HCT116 (cell line): ENCODE results near the gene DGCR6L. TPM values are rescaled to one million over a fixed set of nuclear protein-coding genes. Genes with fewer than 3 reads are reported as not detected.
"Not testable (repeated sequence)": the region's sequence is repeated elsewhere in the genome, so short reads cannot be mapped to it uniquely, and the experiment has no call there.

Experiments
- ATAC-seq: fragments of 200-7000 bp; cut with Tn5 transposase; 2 replicates; pipeline ENCODE4 v1.9.1; 2020; ENCODE audit warnings: mild to moderate bottlenecking, moderate library complexity
- BruUV-seq: library from RNA; stranded (reverse); fragments of 400-500 nt; replicated peaks from 2 replicates; lab custom pipeline; 2021; lab: Mats Ljungman, UMichigan
- CTCF ChIA-PET: fragments of 300-600 bp; sonication (Branson Sonifier 250); formaldehyde crosslinking; loops from one replicate; lab custom pipeline; 2021; ENCODE audit warnings: antibody characterized with exemption; lab: Charles Lee
- POLR2A ChIA-PET: fragments of 300-600, 350-600 bp; sonication (Branson Sonifier 250); formaldehyde crosslinking; loops from one replicate; lab custom pipeline; 2021; ENCODE audit warnings: antibody characterized with exemption; lab: Charles Lee
- RAD21 ChIA-PET, 2 experiments: fragments of 300-600 bp; sonication (Branson Sonifier 250); formaldehyde crosslinking; loops; one replicate each; lab custom pipeline; 2023; ENCODE audit warnings: low total read pairs in 2 of 2; ENCODE audit not compliant: uncharacterized antibody in 2 of 2, unreplicated experiment in 2 of 2, low non-redundant PET in 1 of 2; lab: Charles Lee
- DNase-seq: peaks from one replicate; pipeline ENCODE4 v3.0.0-alpha.2; 2010; ENCODE audit warnings: low read depth, low spot score
- H2AFZ ChIP-seq: fragments of 200-600 bp; shearing (Covaris generic), sonication (generic); 2 replicates; pipeline ENCODE4 v1.6.1; 2017; ENCODE audit warnings: low read depth, mixed run types, mixed read lengths, antibody characterized with exemption, low read length; ENCODE audit not compliant: poor library complexity, severe bottlenecking
- H3K27ac ChIP-seq: 2 replicates; pipeline ENCODE4 v1.5.1; 2012; ENCODE audit warnings: low read depth, low read length
- H3K27me3 ChIP-seq: fragments of 200-600 bp; sonication (generic); 2 replicates; pipeline ENCODE4 v1.6.1; 2016; ENCODE audit warnings: mixed run types, low read length, mixed read lengths; ENCODE audit not compliant: insufficient read depth
- H3K36me3 ChIP-seq, 2 experiments: fragments of 200-500 bp in 1 of 2; fragments of 200-600 bp in 1 of 2; sonication (Bioruptor generic) in 1 of 2; sonication (generic) in 1 of 2; 2 replicates each; pipeline versions ENCODE4 v1.5.1 to v1.6.1; 2014 to 2016; ENCODE audit warnings: low read length in 2 of 2, inconsistent platforms in 1 of 2, mixed read lengths in 1 of 2, mixed run types in 1 of 2; ENCODE audit not compliant: insufficient read depth in 2 of 2, control insufficient read depth in 1 of 2
- H3K4me1 ChIP-seq, 2 experiments: fragments of 200-600 bp in 1 of 2; sonication (generic) in 1 of 2; 2 replicates each; pipeline versions ENCODE4 v1.5.1 to v1.6.1; 2012 to 2017; ENCODE audit warnings: low read length in 2 of 2, inconsistent platforms in 1 of 2, mild to moderate bottlenecking in 1 of 2, mixed read lengths in 1 of 2, mixed run types in 1 of 2, moderate library complexity in 1 of 2; ENCODE audit not compliant: insufficient read depth in 2 of 2, control insufficient read depth in 1 of 2
- H3K4me2 ChIP-seq: fragments of 200-600 bp; sonication (generic); 2 replicates; pipeline ENCODE4 v1.6.1; 2017; ENCODE audit warnings: mixed run types, low read length, mixed read lengths
- H3K4me3 ChIP-seq, 2 experiments: fragments of 200-600 bp in 1 of 2; sonication (generic) in 1 of 2; replicated peaks in 1 of 2; 2 replicates each; pipeline ENCODE4 v1.5.1; 2011 to 2016; ENCODE audit warnings: low read length in 2 of 2, control low read depth in 1 of 2, low read depth in 1 of 2, mild to moderate bottlenecking in 1 of 2, mixed read lengths in 1 of 2, mixed run types in 1 of 2
- H3K79me2 ChIP-seq: fragments of 200-600 bp; sonication (generic); 2 replicates; pipeline ENCODE4 v1.6.1; 2017; ENCODE audit warnings: mild to moderate bottlenecking, mixed run types, low read length, moderate library complexity, mixed read lengths; ENCODE audit not compliant: insufficient read depth
- H3K9ac ChIP-seq: fragments of 200-600 bp; sonication (generic); 2 replicates; pipeline ENCODE4 v1.6.1; 2016; ENCODE audit warnings: low read length, mixed read lengths
- H3K9me2 ChIP-seq: fragments of 200-600 bp; sonication (generic), shearing (Covaris generic); 2 replicates; pipeline ENCODE4 v1.6.1; 2017; ENCODE audit warnings: mixed run types, mild to moderate bottlenecking, moderate library complexity; ENCODE audit not compliant: insufficient read depth
- H3K9me3 ChIP-seq, 2 experiments: fragments of 200-500 bp in 1 of 2; fragments of 200-600 bp in 1 of 2; sonication (Bioruptor generic) in 1 of 2; sonication (generic) in 1 of 2; 2 replicates each; pipeline ENCODE4 v1.6.1; 2014 to 2017; ENCODE audit warnings: low read length in 2 of 2, mixed read lengths in 2 of 2, inconsistent platforms in 1 of 2, low read depth in 1 of 2, mild to moderate bottlenecking in 1 of 2, mixed run types in 1 of 2, moderate library complexity in 1 of 2; ENCODE audit not compliant: control insufficient read depth in 1 of 2, insufficient read depth in 1 of 2
- H4K20me1 ChIP-seq: fragments of 200-600 bp; sonication (generic), shearing (Covaris generic); 2 replicates; pipeline ENCODE4 v1.6.1; 2017; ENCODE audit warnings: mixed run types, mild to moderate bottlenecking, moderate library complexity; ENCODE audit not compliant: insufficient read depth
- ATF3 ChIP-seq: IDR thresholded peaks from 2 replicates; pipeline ENCODE4 v1.6.1; 2012
- EGR1 ChIP-seq: IDR thresholded peaks from 2 replicates; pipeline ENCODE4 v1.6.1; 2012; ENCODE audit warnings: low read depth
- FOSL1 ChIP-seq: IDR thresholded peaks from 2 replicates; pipeline ENCODE4 v1.6.1; 2012; ENCODE audit warnings: low read depth
- TCF7L2 ChIP-seq: IDR thresholded peaks from 2 replicates; pipeline ENCODE4 v1.7.0; 2011; ENCODE audit warnings: borderline replicate concordance, inconsistent platforms; ENCODE audit not compliant: insufficient read depth, insufficient read length; ENCODE audit errors: extremely low read depth
- YY1 ChIP-seq: IDR thresholded peaks from 2 replicates; pipeline ENCODE4 v1.6.1; 2011; ENCODE audit warnings: low read length, low read depth, moderate library complexity, mild to moderate bottlenecking; ENCODE audit not compliant: insufficient replicate concordance; ENCODE audit errors: extremely low read depth
- ZNF274 ChIP-seq: fragments of 200-500 bp; sonication (Bioruptor generic); IDR thresholded peaks from 2 replicates; pipeline ENCODE4 v1.6.1; 2014; ENCODE audit warnings: mild to moderate bottlenecking, low read depth, low read length, inconsistent platforms
- intact Hi-C: fragments of 100-400 bp; cut with micrococcal nuclease; formaldehyde crosslinking; loops from 2 replicates; pipeline ENCODE4 v1.10.0; 2022
- total RNA-seq: library from RNA; stranded (reverse); gene quantifications from one replicate; pipeline ENCODE4 v1.2.1, GENCODE V29; 2021; ENCODE audit not compliant: unreplicated experiment

The DGCR6L gene
- total RNA-seq, 1 experiment from 2014 or later: 44.9 TPM

- TF ChIP-seq EGR1 (no peak), ZNF274 (no peak), FOSL1 (no peak), ATF3 (no peak), TCF7L2 (no peak), YY1 (no peak)
- TF ChIP-seq, all 23 proteins: peak for 0
- Histone ChIP-seq H3K36me3 (no peaks in the 10 kb centered on the region), H3K79me2 (peaks cover 7% of the 10 kb centered on the region; the same call in 1 of the 2 replicates), H2AFZ (no peak overlapping the region), H3K9me3 (no peaks in the 10 kb centered on the region), H4K20me1 (no peaks in the 10 kb centered on the region), H3K27me3 (no peaks in the 10 kb centered on the region), H3K4me3 (no peak overlapping the region), H3K4me2 (no peak overlapping the region), H3K4me1 (peaks cover 5 to 16% of the 10 kb centered on the region in 2 experiments; a peak in 3 of 4 replicates), H3K9me2 (no peaks in the 10 kb centered on the region), H3K9ac (no peak overlapping the region), H3K27ac (no peak overlapping the region)
- no peak for ATAC-seq
- CTCF ChIA-PET: no interaction called here
- RAD21 ChIA-PET: no interaction called here
- no peak for DNase-seq
- intact Hi-C loops: no loop called here
- POLR2A ChIA-PET: no interaction called here
- no TSS peak for BruUV-seq
Measured at GRCh38 chr22:20315337-20316216, 4.3 kb downstream of the DGCR6L start.

DNA sequence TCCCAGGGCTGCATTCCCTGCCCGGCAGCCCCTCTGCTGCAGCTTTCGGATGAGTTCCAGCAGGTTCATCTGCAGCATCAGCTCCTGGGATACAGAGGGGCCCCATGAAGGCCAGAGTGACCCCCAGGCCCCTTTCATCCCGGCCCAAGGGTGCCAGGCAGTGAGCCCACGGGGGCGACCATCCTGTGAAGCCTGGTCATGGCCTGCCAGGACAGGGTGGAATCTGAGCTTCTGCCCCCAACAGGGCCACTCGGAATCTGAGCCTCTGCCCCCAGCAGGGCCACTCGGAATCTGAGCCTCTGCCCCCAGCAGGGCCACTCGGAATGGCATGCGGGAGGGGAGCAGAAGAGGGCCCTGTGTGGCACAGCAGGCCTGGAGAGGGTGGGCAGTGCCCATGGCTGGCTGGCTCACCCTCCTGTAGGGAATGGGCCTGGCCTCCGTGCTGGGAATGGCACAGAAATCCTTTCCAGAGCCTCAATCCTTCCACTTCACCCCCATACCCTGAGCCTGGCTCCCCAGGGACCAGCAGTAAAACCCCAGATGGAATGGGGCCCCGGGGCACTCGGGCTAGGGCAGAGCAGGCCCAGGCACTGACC is 5.0 kb downstream of the DGCR6L start:
- H3K4me2 ChIP-seq, H3K27ac ChIP-seq, RAD21 ChIA-PET, H3K36me3 ChIP-seq, H3K79me2 ChIP-seq, H3K27me3 ChIP-seq, H3K4me3 ChIP-seq, H4K20me1 ChIP-seq, CTCF ChIA-PET, H2AFZ ChIP-seq, intact Hi-C loops, POLR2A ChIA-PET, BruUV-seq, ATAC-seq, H3K9me3 ChIP-seq, H3K9ac ChIP-seq, H3K9me2 ChIP-seq, DNase-seq: not testable (repeated sequence)
- H3K4me1 ChIP-seq: peaks cover 5 to 15% of the 10 kb centered on the region in 2 experiments; a peak in 3 of 4 replicates

- RAD21 ChIA-PET, ATAC-seq, H3K9me2 ChIP-seq, H3K9me3 ChIP-seq, POLR2A ChIA-PET, H3K27ac ChIP-seq, CTCF ChIA-PET, H2AFZ ChIP-seq, intact Hi-C loops, H3K4me3 ChIP-seq, H3K79me2 ChIP-seq, BruUV-seq, H3K9ac ChIP-seq, H3K27me3 ChIP-seq, DNase-seq, H4K20me1 ChIP-seq, H3K36me3 ChIP-seq, H3K4me2 ChIP-seq: not testable (repeated sequence)
- H3K4me1 ChIP-seq: peaks cover 5 to 14% of the 10 kb centered on the region in 2 experiments; a peak in 3 of 4 replicates
Measured at GRCh38 chr22:20314206-20314605, 5.7 kb downstream of the DGCR6L start.
